ENCODE results near the gene WDR27.

Gene WDR27

GRCh38 chr6:169545982-169546381 lies 155.8 kb downstream of the WDR27 start:
- H3K27me3 ChIP-seq (ENCODE audit: insufficient read depth, low read length, poor library complexity) = no peaks in the 10 kb centered on the region
- no peak for TF ChIP-seq CTCF (IDR thresholded peaks at IDR 0.05; ENCODE audit: borderline replicate concordance, extremely low read depth, low read length, poor library complexity, severe bottlenecking)
- no peak for TF ChIP-seq EZH2 (IDR thresholded peaks at IDR 0.05; ENCODE audit: borderline replicate concordance, low read depth, low read length, severe bottlenecking)

DNA sequence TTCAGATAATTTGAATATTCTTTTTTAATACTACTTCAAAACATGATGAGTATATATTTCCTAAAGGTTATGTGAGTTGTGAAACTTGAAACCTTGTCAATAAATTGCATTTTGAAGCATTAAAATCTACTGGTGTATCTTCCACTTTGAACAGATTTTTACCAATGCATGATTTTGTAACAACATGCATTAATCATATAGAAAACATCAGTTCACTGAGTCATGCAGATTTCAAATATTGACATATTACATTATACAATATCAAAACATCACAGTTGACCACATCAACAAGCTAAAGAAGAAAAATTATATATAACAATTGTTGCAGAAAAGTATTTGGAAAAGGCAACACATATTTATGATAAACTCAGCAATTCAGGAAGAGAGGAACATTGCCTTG lies 158.1 kb downstream of the WDR27 start:
- no peak for TF ChIP-seq CTCF (IDR thresholded peaks at IDR 0.05; ENCODE audit: borderline replicate concordance, extremely low read depth, low read length, poor library complexity, severe bottlenecking)
- TF ChIP-seq EZH2 (IDR thresholded peaks at IDR 0.05; ENCODE audit: borderline replicate concordance, low read depth, low read length, severe bottlenecking) = no peak

More at GRCh38 chr6:169545982-169546381, 155.8 kb downstream of the WDR27 start:
- H3K4me1 ChIP-seq (ENCODE audit: insufficient read depth, low read length) = no peaks in the 10 kb centered on the region
- no peak overlapping the region for H3K9ac ChIP-seq (ENCODE audit: low read depth, low read length)
- no peak for ATAC-seq (ENCODE audit: insufficient read depth, low read depth)
- H3K27ac ChIP-seq (ENCODE audit: low read length) = no peak overlapping the region
- no peaks in the 10 kb centered on the region for H3K79me2 ChIP-seq (ENCODE audit: insufficient read depth, low read length)
- no peak overlapping the region for H3K4me2 ChIP-seq (ENCODE audit: insufficient read depth, low read length)
- H2AFZ ChIP-seq (ENCODE audit: low read depth, low read length) = no peak overlapping the region
- no peaks in the 10 kb centered on the region for H4K20me1 ChIP-seq (ENCODE audit: insufficient read depth, low read length)
- H3K36me3 ChIP-seq (ENCODE audit: insufficient read depth, low read length) = no peaks in the 10 kb centered on the region
- H3K4me3 ChIP-seq (ENCODE audit: low read depth in 1 of 2, low read length in 2 of 2) = no peak overlapping the region
- no peak for DNase-seq
- H3K9me3 ChIP-seq (ENCODE audit: insufficient read depth, low read length, severe bottlenecking) = no peaks in the 10 kb centered on the region

GRCh38 chr6:169542491-169542890 lies 159.3 kb downstream of the WDR27 start:
- Histone ChIP-seq H3K4me3 (ENCODE audit: low read depth in 1 of 2, low read length in 2 of 2) (no peak overlapping the region), H3K27me3 (ENCODE audit: insufficient read depth, low read length, poor library complexity) (no peaks in the 10 kb centered on the region), H3K9ac (ENCODE audit: low read depth, low read length) (no peak overlapping the region), H3K4me2 (ENCODE audit: insufficient read depth, low read length) (no peak overlapping the region), H4K20me1 (ENCODE audit: insufficient read depth, low read length) (no peaks in the 10 kb centered on the region), H3K4me1 (ENCODE audit: insufficient read depth, low read length) (no peaks in the 10 kb centered on the region), H2AFZ (ENCODE audit: low read depth, low read length) (no peak overlapping the region), H3K9me3 (ENCODE audit: insufficient read depth, low read length, severe bottlenecking) (no peaks in the 10 kb centered on the region), H3K79me2 (ENCODE audit: insufficient read depth, low read length) (no peaks in the 10 kb centered on the region), H3K27ac (ENCODE audit: low read length) (no peak overlapping the region), H3K36me3 (ENCODE audit: insufficient read depth, low read length) (no peaks in the 10 kb centered on the region)
- no peak for DNase-seq
- no peak for ATAC-seq (ENCODE audit: insufficient read depth, low read depth)
- TF ChIP-seq CTCF (IDR thresholded peaks at IDR 0.05; ENCODE audit: borderline replicate concordance, extremely low read depth, low read length, poor library complexity, severe bottlenecking) (no peak), EZH2 (IDR thresholded peaks at IDR 0.05; ENCODE audit: borderline replicate concordance, low read depth, low read length, severe bottlenecking) (no peak)

More for the DNA sequence above, 158.1 kb downstream of the WDR27 start:
- DNase-seq = no peak
- Histone ChIP-seq H3K4me3 (ENCODE audit: low read depth in 1 of 2, low read length in 2 of 2) (no peak overlapping the region), H3K36me3 (ENCODE audit: insufficient read depth, low read length) (no peaks in the 10 kb centered on the region), H4K20me1 (ENCODE audit: insufficient read depth, low read length) (no peaks in the 10 kb centered on the region), H3K4me2 (ENCODE audit: insufficient read depth, low read length) (no peak overlapping the region), H3K9ac (ENCODE audit: low read depth, low read length) (no peak overlapping the region), H3K4me1 (ENCODE audit: insufficient read depth, low read length) (no peaks in the 10 kb centered on the region), H3K27me3 (ENCODE audit: insufficient read depth, low read length, poor library complexity) (no peaks in the 10 kb centered on the region), H3K27ac (ENCODE audit: low read length) (no peak overlapping the region), H2AFZ (ENCODE audit: low read depth, low read length) (no peak overlapping the region), H3K9me3 (ENCODE audit: insufficient read depth, low read length, severe bottlenecking) (no peaks in the 10 kb centered on the region), H3K79me2 (ENCODE audit: insufficient read depth, low read length) (no peaks in the 10 kb centered on the region)
- ATAC-seq (ENCODE audit: insufficient read depth, low read depth) = no peak

Measured in DND-41 (cell line).